Measurements from ENCODE around the gene KPRP.

The KPRP gene

GRCh38 chr1:152745765-152746444 lies 11.9 kb upstream of the KPRP start:
- H3K9ac ChIP-seq = no peak overlapping the region

GRCh38 chr1:152747831-152748230 lies 10.0 kb upstream of the KPRP start:
- Histone ChIP-seq H3K36me3 (no peaks in the 10 kb centered on the region), H3K4me3 (no peak overlapping the region), H3K9me3 (no peaks in the 10 kb centered on the region), H3K4me2 (no peak overlapping the region), H3K27me3 (no peaks in the 10 kb centered on the region), H3K9ac (no peak overlapping the region), H3K27ac (no peak overlapping the region), H3K4me1 (no peaks in the 10 kb centered on the region), H4K20me1 (no peaks in the 10 kb centered on the region)
- TF ChIP-seq Cebpa-rat (IDR thresholded peaks at IDR 0.05) = no peak

More at GRCh38 chr1:152745765-152746444, 11.9 kb upstream of the KPRP start:
- Histone ChIP-seq H3K36me3 (no peaks in the 10 kb centered on the region), H3K27ac (no peak overlapping the region), H3K27me3 (no peaks in the 10 kb centered on the region), H3K4me2 (no peak overlapping the region), H3K4me1 (no peaks in the 10 kb centered on the region), H3K9me3 (no peaks in the 10 kb centered on the region), H3K4me3 (no peak overlapping the region), H4K20me1 (no peaks in the 10 kb centered on the region)
- TF ChIP-seq Cebpa-rat (IDR thresholded peaks at IDR 0.05) = no peak

DNA sequence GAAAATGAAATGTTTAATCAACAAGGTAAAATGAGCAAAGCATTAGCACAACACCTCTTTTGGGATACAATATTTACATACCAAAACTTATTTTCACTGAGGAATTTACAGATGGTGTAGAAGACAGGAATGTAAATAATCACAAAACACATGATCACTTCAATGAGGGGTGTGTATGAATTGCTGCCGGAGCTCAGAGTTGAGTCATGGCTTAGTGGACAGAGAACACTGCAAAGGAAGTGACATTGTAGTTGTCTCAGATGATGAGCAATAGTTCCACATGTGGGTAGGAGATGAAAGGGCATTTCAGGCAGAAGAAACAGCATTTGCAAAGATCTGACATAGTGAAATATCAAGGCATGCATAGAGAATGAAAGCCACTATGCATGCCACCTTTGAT lies 5.6 kb upstream of the KPRP start:
- H3K36me3 ChIP-seq = no peaks in the 10 kb centered on the region
- no peaks in the 10 kb centered on the region for H4K20me1 ChIP-seq
- H3K4me2 ChIP-seq = no peak overlapping the region
- H3K27ac ChIP-seq = no peak overlapping the region
- TF ChIP-seq Cebpa-rat (IDR thresholded peaks at IDR 0.05) = no peak
- H3K9ac ChIP-seq = no peak overlapping the region
- no peaks in the 10 kb centered on the region for H3K9me3 ChIP-seq
- H3K4me1 ChIP-seq = no peaks in the 10 kb centered on the region
- no peak overlapping the region for H3K4me3 ChIP-seq
- H3K27me3 ChIP-seq = no peaks in the 10 kb centered on the region

GRCh38 chr1:152753586-152753985 lies 4.2 kb upstream of the KPRP start:
- Histone ChIP-seq H3K9me3 (no peaks in the 10 kb centered on the region), H3K27me3 (no peaks in the 10 kb centered on the region), H3K27ac (no peak overlapping the region), H3K4me1 (no peaks in the 10 kb centered on the region), H4K20me1 (no peaks in the 10 kb centered on the region), H3K4me3 (no peak overlapping the region), H3K4me2 (no peak overlapping the region), H3K36me3 (no peaks in the 10 kb centered on the region), H3K9ac (no peak overlapping the region)
- TF ChIP-seq Cebpa-rat (IDR thresholded peaks at IDR 0.05) = no peak

DNA sequence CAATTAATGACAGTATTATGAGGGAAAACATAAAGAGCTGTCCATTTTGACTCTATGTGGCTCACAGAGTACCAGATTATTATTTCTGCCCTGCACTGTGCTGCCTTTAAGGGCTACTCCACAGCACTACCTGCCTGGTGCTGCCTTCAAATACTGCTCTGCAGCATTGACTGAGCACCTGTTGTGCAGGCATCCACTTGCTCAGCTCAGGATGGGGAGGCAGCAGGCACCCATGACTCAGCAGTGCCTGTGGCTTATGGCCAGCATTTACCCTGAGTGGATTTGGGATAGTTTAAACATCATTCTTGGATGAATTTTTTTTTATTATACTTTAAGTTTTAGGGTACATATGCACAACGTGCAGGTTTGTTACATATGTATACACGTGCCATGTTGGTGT lies 953 bp upstream of the KPRP start:
- Histone ChIP-seq H4K20me1 (no peaks in the 10 kb centered on the region), H3K36me3 (no peaks in the 10 kb centered on the region), H3K27ac (no peak overlapping the region), H3K4me2 (no peak overlapping the region), H3K4me3 (no peak overlapping the region), H3K4me1 (no peaks in the 10 kb centered on the region), H3K27me3 (no peaks in the 10 kb centered on the region), H3K9ac (no peak overlapping the region), H3K9me3 (no peaks in the 10 kb centered on the region)
- no peak for TF ChIP-seq Cebpa-rat (IDR thresholded peaks at IDR 0.05)

DNA sequence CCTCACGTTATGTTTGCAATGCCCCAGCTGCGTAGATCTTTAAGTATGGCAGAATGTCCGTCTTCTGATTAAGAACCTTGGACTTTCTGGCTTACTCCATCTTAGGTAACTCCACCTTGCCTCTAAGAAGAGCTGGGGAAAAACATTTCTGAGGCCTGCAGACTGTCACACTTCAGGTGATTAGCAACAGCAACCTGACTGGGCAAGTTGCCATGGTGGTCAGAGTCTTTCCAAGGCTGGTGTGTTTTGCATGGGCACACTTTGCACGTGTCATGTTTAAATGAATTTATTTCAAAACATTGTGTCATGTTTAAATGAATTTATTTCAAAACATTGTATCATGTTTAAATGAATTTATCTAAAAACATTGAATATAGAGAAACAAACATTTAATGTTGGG lies 811 bp downstream of the KPRP start:
- Histone ChIP-seq H4K20me1 (no peaks in the 10 kb centered on the region), H3K27ac (no peak overlapping the region), H3K4me1 (no peaks in the 10 kb centered on the region), H3K27me3 (no peaks in the 10 kb centered on the region), H3K4me2 (no peak overlapping the region), H3K9me3 (no peaks in the 10 kb centered on the region), H3K36me3 (no peaks in the 10 kb centered on the region), H3K9ac (no peak overlapping the region), H3K4me3 (no peak overlapping the region)
- no peak for TF ChIP-seq Cebpa-rat (IDR thresholded peaks at IDR 0.05)

- H3K4me2 ChIP-seq = no peak overlapping the region
- H3K27ac ChIP-seq = no peak overlapping the region
- TF ChIP-seq Cebpa-rat (IDR thresholded peaks at IDR 0.05) = no peak
- no peak overlapping the region for H3K4me3 ChIP-seq
- no peaks in the 10 kb centered on the region for H3K4me1 ChIP-seq
- H3K36me3 ChIP-seq = no peaks in the 10 kb centered on the region
- H3K9me3 ChIP-seq = no peaks in the 10 kb centered on the region
- H3K9ac ChIP-seq = no peak overlapping the region
- H4K20me1 ChIP-seq = no peaks in the 10 kb centered on the region
- no peaks in the 10 kb centered on the region for H3K27me3 ChIP-seq
Observed at GRCh38 chr1:152759453-152760173, 1.8 kb downstream of the KPRP start.

- Histone ChIP-seq H3K4me2 (no peak overlapping the region), H3K36me3 (no peaks in the 10 kb centered on the region), H4K20me1 (no peaks in the 10 kb centered on the region), H3K4me3 (no peak overlapping the region), H3K9ac (no peak overlapping the region), H3K27me3 (no peaks in the 10 kb centered on the region), H3K4me1 (no peaks in the 10 kb centered on the region), H3K9me3 (no peaks in the 10 kb centered on the region), H3K27ac (no peak overlapping the region)
- no peak for TF ChIP-seq Cebpa-rat (IDR thresholded peaks at IDR 0.05)
Observed at GRCh38 chr1:152760551-152761190, 2.8 kb downstream of the KPRP start.

GRCh38 chr1:152761609-152762213 lies 3.9 kb downstream of the KPRP start:
- H3K4me1 ChIP-seq = no peaks in the 10 kb centered on the region
- no peaks in the 10 kb centered on the region for H3K27me3 ChIP-seq
- no peak for TF ChIP-seq Cebpa-rat (IDR thresholded peaks at IDR 0.05)
- no peak overlapping the region for H3K27ac ChIP-seq
- no peak overlapping the region for H3K4me3 ChIP-seq
- H3K36me3 ChIP-seq = no peaks in the 10 kb centered on the region
- no peak overlapping the region for H3K4me2 ChIP-seq
- H3K9me3 ChIP-seq = no peaks in the 10 kb centered on the region
- H4K20me1 ChIP-seq = no peaks in the 10 kb centered on the region
- H3K9ac ChIP-seq = no peak overlapping the region

Measured in BLaER1 (cell line).